Heart left ventricle (tissue), 16 donors: Measurements from ENCODE around the gene DNAH17. TPM values are rescaled to one million over a fixed set of nuclear protein-coding genes. Genes with fewer than 3 reads are reported as not detected.

Source experiments
- ATAC-seq, 4 donors: fragments of 200-7000 bp; cut with Tn5 transposase; one replicate each; pipeline ENCODE4 v1.9.1; 2020 to 2022; ENCODE audit warnings: moderate library complexity in 4 of 4, mild to moderate bottlenecking in 3 of 4, moderate number of reproducible peaks in 1 of 4
- DNase-seq, 5 donors: peaks; one replicate each; pipeline ENCODE4 v3.0.0-alpha.2; 2020
- H3K27ac ChIP-seq, 12 donors: fragments of 200-600 bp; sonication (generic) in 4 of 12; one replicate each; pipeline versions ENCODE4 v1.5.0 to v1.8.0; 2016 to 2022; ENCODE audit warnings: mild to moderate bottlenecking in 2 of 12
- H3K27me3 ChIP-seq, 9 donors: fragments of 200-600 bp; sonication (generic) in 2 of 9; one replicate each; pipeline versions ENCODE4 v1.5.1 to v1.8.0; 2016 to 2022; ENCODE audit warnings: mild to moderate bottlenecking in 3 of 9
- H3K36me3 ChIP-seq, 9 donors: fragments of 200-600 bp; sonication (generic) in 2 of 9; one replicate each; pipeline versions ENCODE4 v1.5.0 to v1.8.0; 2018 to 2022; ENCODE audit warnings: mild to moderate bottlenecking in 2 of 9
- H3K4me1 ChIP-seq, 12 donors: fragments of 200-600 bp; sonication (generic) in 4 of 12; one replicate each; pipeline versions ENCODE4 v1.5.0 to v1.8.0; 2016 to 2022; ENCODE audit warnings: mild to moderate bottlenecking in 3 of 12
- H3K4me3 ChIP-seq, 12 donors: fragments of 200-600 bp; sonication (generic) in 4 of 12; one replicate each; pipeline versions ENCODE4 v1.5.0 to v1.8.0; 2017 to 2022; ENCODE audit warnings: mild to moderate bottlenecking in 9 of 12, moderate library complexity in 4 of 12
- H3K9me3 ChIP-seq, 12 donors: fragments of 200-600 bp; sonication (generic) in 4 of 12; one replicate each; pipeline versions ENCODE4 v1.5.0 to v1.8.0; 2016 to 2022; ENCODE audit warnings: mild to moderate bottlenecking in 1 of 12
- CTCF ChIP-seq, 12 donors: fragments of 200-600 bp; sonication (generic) in 4 of 12; IDR thresholded peaks; one replicate each; pipeline versions ENCODE4 v1.5.0 to v1.8.0; 2018 to 2022; ENCODE audit warnings: antibody characterized with exemption in 12 of 12, mild to moderate bottlenecking in 5 of 12
- POLR2A ChIP-seq, 2 donors: fragments of 450-650 bp; IDR thresholded peaks; one replicate each; pipeline ENCODE4 v1.6.1; 2017; ENCODE audit warnings: antibody characterized with exemption in 2 of 2, mild to moderate bottlenecking in 2 of 2, moderate library complexity in 2 of 2
- WGBS, 4 donors: extraction: QIAGEN DNeasy Blood & Tissue Kit in 2 of 4; methylation state at CpG; one replicate each; pipeline versions ENCODE4 v1.1.5 to v1.1.7; 2013 to 2018; 5-methylcytosine and 5-hydroxymethylcytosine counted together
- intact Hi-C, 10 donors: fragments of 100-400 bp; cut with DNase I; formaldehyde crosslinking; loops; one replicate each; pipeline versions ENCODE4 v1.11.1 to v1.14.2; 2022
- polyA plus RNA-seq, 2 donors: library from polyadenylated mRNA; stranded (reverse); fragments of 200-250 nt; gene quantifications; one replicate each; pipeline ENCODE4 v1.2.3, GENCODE V29; 2013
- total RNA-seq, 9 donors: library from RNA; depleted of rRNA in 2 of 9; stranded (reverse); fragments of >200 nt in 2 of 9; fragmentation: NEBNext Ultra II Directional in 3 of 9; extraction: Animal tissue kit (Norgen Biotek cat#: 25700) in 3 of 9; gene quantifications; one replicate each; pipeline versions ENCODE4 v1.1.0 to v1.2.4, GENCODE V29; 2016 to 2023
- donor health status: ischemic (EF 13 %, LVEDD 7.1; RV severe dilation, severe dysfunction).
- donor health status: healthy with polysubstance abuse.
- donor health status: DM: no; HTN: yes; CAD: no.
- donor health status: DM: no; HTN: no; CAD: no.
- donor health status: ischemic (EF 25% LVEDD 6.9; RV normal size, moderate dysfunction).
- donor health status: ischemic (EF 25% LVEDD 5.7; RV mildly dilated, moderate dysfunction).
- donor health status: healthy.
- donor health status: DM: yes; HTN: yes; CAD: no.
- donor health status: ischemic (EF 35%, LVEDD 5.7; RV mildly dilated, moderate dysfunction).
- donor health status: nonischemic (EF 11% LVEDD 7.7; RV severe dilation, severe dysfunction).
- donor health status: DM: yes; HTN: yes; CAD: no.
- donor health status: PGD.
- donor health status: ischemic (EF 29% LVEDD 5.4; RV normal size, mild dysfunction).
- donor health status: nonischemic (EF 23%, LVEDD 6.1; RV moderate dilation, normal function).

The DNAH17 gene
- total and polyA plus RNA-seq, 11 donors = 0.02 to 0.63 (median 0.17) TPM; not detected in 4

DNA sequence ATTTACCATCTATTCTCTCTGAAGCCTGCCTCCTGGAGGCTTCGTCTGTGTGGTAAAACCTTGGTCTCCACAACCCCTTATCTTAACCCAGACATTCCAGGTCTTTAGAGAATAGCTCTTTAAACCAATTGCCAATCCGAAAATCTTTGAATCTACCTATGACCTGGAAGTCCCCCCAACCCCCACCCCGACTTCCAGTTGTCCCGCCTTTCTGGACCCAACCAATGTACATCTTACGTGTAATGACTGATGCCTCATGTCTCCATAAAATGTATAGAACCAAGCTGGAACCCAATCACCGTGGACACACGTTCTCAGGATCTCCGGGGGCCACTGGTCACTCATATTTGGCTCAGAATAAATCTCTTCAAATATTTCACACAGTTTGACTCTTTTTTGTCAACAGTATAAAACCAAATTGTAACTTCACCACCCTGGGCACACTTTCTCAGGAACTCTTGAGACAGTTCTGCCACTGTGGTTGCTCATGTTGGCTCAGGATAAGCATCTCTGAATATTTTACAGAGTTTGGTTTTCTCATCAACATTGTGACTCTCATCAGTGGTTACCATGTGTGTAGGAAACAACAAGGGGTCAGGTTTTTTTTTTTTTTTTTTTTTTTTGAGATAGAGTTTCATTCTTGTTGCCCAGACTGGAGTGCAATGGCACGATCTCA is 18.1 kb upstream of the DNAH17 start:
- 86 to 93% (median 91%) methylated on average over 9 of the region's 9 CpGs for WGBS, 4 donors
- H3K9me3 ChIP-seq = no peaks in the 10 kb centered on the region
- ATAC-seq (no peak), DNase-seq (peak in 2 of 5 donors; percentile 10 to 15)
- peaks cover 0 to 40% (median 11%) of the 10 kb centered on the region in 12 donors for H3K4me1 ChIP-seq
- H3K4me3 ChIP-seq = no peak overlapping the region
- H3K27me3 ChIP-seq = no peaks in the 10 kb centered on the region
- TF ChIP-seq POLR2A (IDR thresholded peaks at IDR 0.05) = no peak
- TF ChIP-seq CTCF (IDR thresholded peaks at IDR 0.05) = no peak
- intact Hi-C loops = loop anchor here in 3 of 10 donors (5.0 to 10.0 kb wide), 3 partner anchors 50 to 210 kb away; no protein-coding TSS in a partner anchor
- H3K27ac ChIP-seq = no peak overlapping the region
- no peaks in the 10 kb centered on the region for H3K36me3 ChIP-seq

- 80 to 81% (median 81%) methylated on average over 6 of the region's 6 CpGs for WGBS, 4 donors
- Histone ChIP-seq H3K4me3 (peak overlapping the region in 2 of 12 donors; percentile 1 to 32), H3K36me3 (no peaks in the 10 kb centered on the region), H3K27me3 (no peaks in the 10 kb centered on the region), H3K4me1 (peaks cover 0 to 37% (median 11%) of the 10 kb centered on the region in 12 donors), H3K9me3 (no peaks in the 10 kb centered on the region), H3K27ac (peak overlapping the region; percentile 48 to 93 (median 78))
- intact Hi-C loops = loop anchor here in 5 of 10 donors (5.0 to 10.0 kb wide), 4 partner anchors 52 to 212 kb away; no protein-coding TSS in a partner anchor
- ATAC-seq (peak in 1 of 4 donors; percentile 1), DNase-seq (no peak)
- TF ChIP-seq POLR2A (IDR thresholded peaks at IDR 0.05) = no peak
- TF ChIP-seq CTCF (IDR thresholded peaks at IDR 0.05) = no peak
Observed at GRCh38 chr17:78592991-78593329, 15.8 kb upstream of the DNAH17 start.

DNA sequence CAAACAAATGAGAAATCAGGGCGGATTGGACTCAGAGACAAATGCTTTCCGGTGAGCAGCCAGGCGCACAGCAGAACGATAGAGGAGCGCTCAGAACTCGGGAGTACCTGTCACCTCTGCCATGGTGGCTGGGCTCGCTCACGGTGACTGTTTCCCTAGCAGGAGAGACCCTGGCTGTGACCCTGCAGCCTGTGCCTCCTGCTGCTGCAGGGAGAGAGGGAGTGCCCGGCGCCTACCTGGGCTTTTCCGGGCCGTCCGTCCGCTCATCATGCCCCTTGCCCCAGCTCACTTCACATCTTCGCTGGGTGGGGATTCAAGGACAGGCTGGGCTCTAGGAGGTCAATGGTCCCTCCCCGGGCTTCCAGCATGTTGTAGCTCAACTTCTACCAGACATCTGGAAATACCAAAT is 14.1 kb upstream of the DNAH17 start:
- H3K4me3 ChIP-seq = no peak overlapping the region
- peaks cover 0 to 2% (median 0%) of the 10 kb centered on the region in 9 donors for H3K27me3 ChIP-seq
- DNase-seq (peak in 2 of 5 donors; percentile 29 to 61), ATAC-seq (no peak)
- H3K27ac ChIP-seq = peak overlapping the region in 8 of 12 donors; percentile 73 to 93 (median 82)
- H3K4me1 ChIP-seq = peaks cover 0 to 30% (median 11%) of the 10 kb centered on the region in 12 donors
- intact Hi-C loops = loop anchor here in 5 of 10 donors (5.0 to 10.0 kb wide), 4 partner anchors 54 to 214 kb away; no protein-coding TSS in a partner anchor
- TF ChIP-seq CTCF (IDR thresholded peaks at IDR 0.05) (no peak), POLR2A (IDR thresholded peaks at IDR 0.05) (no peak)
- no peaks in the 10 kb centered on the region for H3K36me3 ChIP-seq
- no peaks in the 10 kb centered on the region for H3K9me3 ChIP-seq
- 86 to 92% (median 89%) methylated on average over 16 of the region's 16 CpGs for WGBS, 4 donors

DNA sequence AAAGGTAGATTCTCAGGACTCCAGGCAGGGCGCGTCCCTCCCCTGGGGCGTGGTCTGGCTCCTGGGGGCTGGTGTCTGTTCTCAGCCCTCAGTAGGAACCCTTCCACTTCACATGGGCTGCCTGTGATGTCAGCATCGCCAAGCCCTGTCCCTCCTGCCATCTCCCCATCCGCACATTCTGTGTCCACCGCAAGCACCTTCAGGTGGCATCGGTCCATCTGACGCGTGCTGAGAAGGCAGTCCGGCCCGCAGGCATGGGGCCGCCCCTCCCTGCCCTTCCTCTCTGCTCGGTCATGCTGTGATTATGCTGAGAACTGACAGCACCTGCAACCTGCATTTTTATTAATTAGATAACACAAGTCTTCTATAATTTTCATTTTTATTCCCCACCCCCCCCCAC is 12.7 kb upstream of the DNAH17 start:
- WGBS, 4 donors = 83 to 91% (median 85%) methylated on average over 13 of the region's 13 CpGs
- no peaks in the 10 kb centered on the region for H3K36me3 ChIP-seq
- TF ChIP-seq POLR2A (IDR thresholded peaks at IDR 0.05) (no peak), CTCF (IDR thresholded peaks at IDR 0.05) (no peak)
- no peak overlapping the region for H3K4me3 ChIP-seq
- H3K27me3 ChIP-seq = peaks cover 0 to 11% (median 0%) of the 10 kb centered on the region in 9 donors
- H3K4me1 ChIP-seq = peaks cover 0 to 30% (median 11%) of the 10 kb centered on the region in 12 donors
- ATAC-seq (no peak), DNase-seq (peak in 2 of 5 donors; percentile 22 to 51)
- no peaks in the 10 kb centered on the region for H3K9me3 ChIP-seq
- intact Hi-C loops = loop anchor here in 6 of 10 donors (5.0 to 10.0 kb wide), 5 partner anchors 48 to 215 kb away; no protein-coding TSS in a partner anchor
- no peak overlapping the region for H3K27ac ChIP-seq
